H9 (cell line): ENCODE data around the gene PRODH2. TPM values are rescaled to one million over a fixed set of nuclear protein-coding genes. Genes with fewer than 3 reads are reported as not detected.
A peak's percentile ranks its signal among the peaks of the same experiment; 100 is the strongest.

Experiments used
- DNase-seq: peaks from one replicate; pipeline ENCODE4 v3.0.0-alpha.2; 2017
- H2AFZ ChIP-seq: one replicate; pipeline ENCODE4 v1.6.1; 2013; ENCODE audit warnings: mild to moderate bottlenecking, low read length, control low read depth, moderate library complexity
- H2AK5ac ChIP-seq: 2 replicates; pipeline ENCODE4 v1.6.1; 2013; ENCODE audit warnings: low read length, control low read depth, mixed read lengths; ENCODE audit not compliant: insufficient read length
- H2BK120ac ChIP-seq: one replicate; pipeline ENCODE4 v1.6.1; 2013; ENCODE audit warnings: low read depth, mild to moderate bottlenecking, low read length, control low read depth, inconsistent platforms; ENCODE audit not compliant: poor library complexity, severe bottlenecking
- H2BK12ac ChIP-seq: 2 replicates; pipeline ENCODE4 v1.6.1; 2013; ENCODE audit warnings: low read length, control low read depth, mixed read lengths, low read depth; ENCODE audit not compliant: insufficient read length
- H2BK15ac ChIP-seq: 2 replicates; pipeline ENCODE4 v1.6.1; 2013; ENCODE audit warnings: low read depth, low read length, control low read depth
- H2BK20ac ChIP-seq: one replicate; pipeline ENCODE4 v1.6.1; 2013; ENCODE audit warnings: low read depth, mild to moderate bottlenecking, low read length, control low read depth, inconsistent platforms; ENCODE audit not compliant: poor library complexity, severe bottlenecking
- H2BK5ac ChIP-seq: 2 replicates; pipeline ENCODE4 v1.6.1; 2013; ENCODE audit warnings: low read length, control low read depth, mixed read lengths; ENCODE audit not compliant: insufficient read length
- H3K14ac ChIP-seq: 2 replicates; pipeline ENCODE4 v1.6.1; 2013; ENCODE audit warnings: low read length, control low read depth; ENCODE audit not compliant: insufficient read depth
- H3K18ac ChIP-seq: 2 replicates; pipeline ENCODE4 v1.6.1; 2013; ENCODE audit warnings: low read depth, mild to moderate bottlenecking, mixed read lengths, low read length, control low read depth; ENCODE audit not compliant: insufficient read length
- H3K23ac ChIP-seq: 2 replicates; pipeline ENCODE4 v1.6.1; 2013; ENCODE audit warnings: low read length, control low read depth, mixed read lengths, low read depth; ENCODE audit not compliant: insufficient read length
- H3K23me2 ChIP-seq: 2 replicates; pipeline ENCODE4 v1.6.1; 2013; ENCODE audit warnings: low read depth, mild to moderate bottlenecking, mixed read lengths, low read length, control low read depth; ENCODE audit not compliant: insufficient read length, poor library complexity, severe bottlenecking
- H3K27ac ChIP-seq: 2 replicates; pipeline ENCODE4 v1.5.1; 2013; ENCODE audit warnings: low read length, control low read depth, mixed read lengths, low read depth; ENCODE audit not compliant: insufficient read length
- H3K27me3 ChIP-seq: 2 replicates; pipeline ENCODE4 v1.6.1; 2013; ENCODE audit warnings: low read length, control low read depth, inconsistent platforms; ENCODE audit not compliant: insufficient read depth
- H3K4ac ChIP-seq: 2 replicates; pipeline ENCODE4 v1.6.1; 2013; ENCODE audit warnings: low read depth, mild to moderate bottlenecking, control low read depth, inconsistent platforms, low read length, moderate library complexity
- H3K4me1 ChIP-seq: 2 replicates; pipeline ENCODE4 v1.6.1; 2013; ENCODE audit warnings: low read length, control low read depth, inconsistent platforms; ENCODE audit not compliant: insufficient read depth
- H3K4me2 ChIP-seq: 2 replicates; pipeline ENCODE4 v1.6.1; 2013; ENCODE audit warnings: low read length, control low read depth, mixed read lengths; ENCODE audit not compliant: insufficient read length, insufficient read depth
- H3K56ac ChIP-seq: 2 replicates; pipeline ENCODE4 v1.6.1; 2013; ENCODE audit warnings: low read depth, mild to moderate bottlenecking, mixed read lengths, low read length, control low read depth; ENCODE audit not compliant: insufficient read length
- H3K79me1 ChIP-seq: 2 replicates; pipeline ENCODE4 v1.6.1; 2013; ENCODE audit warnings: low read depth, mild to moderate bottlenecking, moderate library complexity, low read length, control low read depth, inconsistent platforms; ENCODE audit not compliant: insufficient read depth, poor library complexity, severe bottlenecking
- H3K79me2 ChIP-seq: 2 replicates; pipeline ENCODE4 v1.6.1; 2013; ENCODE audit warnings: low read length, control low read depth, inconsistent platforms; ENCODE audit not compliant: insufficient read depth
- H3K9ac ChIP-seq: 2 replicates; pipeline ENCODE4 v1.6.1; 2013; ENCODE audit warnings: low read length, control low read depth, mixed read lengths; ENCODE audit not compliant: insufficient read length; ENCODE audit errors: extremely low read depth
- H3K9me3 ChIP-seq: one replicate; pipeline ENCODE4 v1.6.1; 2013; ENCODE audit warnings: low read depth, low read length, inconsistent platforms; ENCODE audit not compliant: control insufficient read depth
- H3T11ph ChIP-seq: one replicate; pipeline ENCODE4 v1.6.1; 2013; ENCODE audit warnings: mild to moderate bottlenecking, low read length, control low read depth, inconsistent platforms
- H4K20me1 ChIP-seq: one replicate; pipeline ENCODE4 v1.6.1; 2013; ENCODE audit not compliant: control insufficient read depth, insufficient read length, insufficient read depth
- H4K5ac ChIP-seq: 2 replicates; pipeline ENCODE4 v1.6.1; 2013; ENCODE audit warnings: low read depth, mild to moderate bottlenecking, mixed read lengths, low read length, control low read depth; ENCODE audit not compliant: insufficient read length
- H4K8ac ChIP-seq: replicated peaks from 2 replicates; pipeline ENCODE4 v1.6.1; 2013; ENCODE audit warnings: low read length, control low read depth, mixed read lengths, low read depth; ENCODE audit not compliant: insufficient read length
- H4K91ac ChIP-seq: 2 replicates; pipeline ENCODE4 v1.6.1; 2013; ENCODE audit warnings: low read depth, mild to moderate bottlenecking, moderate library complexity, mixed read lengths, low read length, control low read depth; ENCODE audit not compliant: insufficient read length
- H3K27ac Mint-ChIP-seq, 3 experiments: 2 replicates in 2 of 3; 3 replicates in 1 of 3; pipeline ENCODE4 v1.8.0; 2020 to 2021; ENCODE audit warnings: mixed read lengths in 3 of 3, mild to moderate bottlenecking in 1 of 3, moderate library complexity in 1 of 3
- H3K27me3 Mint-ChIP-seq: 2 replicates; pipeline ENCODE4 v1.8.0; 2021; ENCODE audit warnings: low read depth, mild to moderate bottlenecking, moderate library complexity, mixed read lengths
- H3K36me3 Mint-ChIP-seq, 3 experiments: 2 replicates in 2 of 3; 3 replicates in 1 of 3; pipeline ENCODE4 v1.8.0; 2020 to 2021; ENCODE audit warnings: low read depth in 3 of 3, mixed read lengths in 3 of 3; ENCODE audit not compliant: insufficient read depth in 1 of 3
- H3K4me1 Mint-ChIP-seq, 2 experiments: 2 replicates each; pipeline ENCODE4 v1.8.0; 2020; ENCODE audit warnings: mixed read lengths in 2 of 2
- H3K4me3 Mint-ChIP-seq, 2 experiments: 2 replicates in 1 of 2; 3 replicates in 1 of 2; pipeline ENCODE4 v1.8.0; 2020 to 2021; ENCODE audit warnings: mild to moderate bottlenecking in 2 of 2, mixed read lengths in 2 of 2, moderate library complexity in 1 of 2
- H3K9me3 Mint-ChIP-seq, 2 experiments: 2 replicates in 1 of 2; 3 replicates in 1 of 2; pipeline ENCODE4 v1.8.0; 2020; ENCODE audit warnings: mild to moderate bottlenecking in 2 of 2, mixed read lengths in 2 of 2, moderate library complexity in 1 of 2
- WGBS: extraction: QIAGEN DNeasy Blood & Tissue Kit; methylation state at CpG from one replicate; pipeline ENCODE4 v1.1.7; 2013; ENCODE audit warnings: missing lambda C conversion rate, low lambda C conversion rate, mixed read lengths; ENCODE audit not compliant: insufficient read length; ENCODE audit errors: extremely low coverage; 5-methylcytosine and 5-hydroxymethylcytosine counted together
- total RNA-seq: library from RNA; stranded (reverse); gene quantifications from 2 replicates; pipeline ENCODE4 v1.2.1, GENCODE V29; 2021
- TF ChIP-seq, protein P1 (sequence below): fragments of 200-600 bp; sonication (generic); conservative IDR thresholded peaks from 3 replicates; pipeline ENCODE4 v1.8.0; 2021; ENCODE audit warnings: antibody characterized with exemption, mild to moderate bottlenecking

Gene PRODH2
- total RNA-seq, 1 experiment from 2014 or later: not detected

DNA sequence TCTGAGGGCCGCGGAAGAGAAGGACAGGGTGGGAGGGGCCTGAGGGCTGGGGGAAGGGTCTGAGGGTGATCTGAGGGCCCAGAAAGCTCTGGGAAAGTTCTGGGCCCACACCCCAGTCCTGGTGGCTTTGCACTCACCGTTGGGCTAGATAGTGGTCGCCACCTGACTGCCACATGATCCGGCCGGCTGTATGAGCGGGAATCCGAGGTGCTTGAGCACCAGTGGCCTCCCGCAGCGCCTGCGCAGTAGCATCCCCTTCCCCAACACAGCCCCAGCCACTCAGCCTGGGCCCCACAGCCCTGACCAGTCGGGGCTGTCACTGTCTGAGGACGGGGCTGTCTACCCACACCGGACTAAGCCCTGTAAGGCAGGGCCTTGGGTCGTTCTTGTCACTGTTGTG, 15.0 kb downstream of the PRODH2 start:
- no peak overlapping the region for H3K27ac ChIP-seq
- no peaks in the 10 kb centered on the region for H3K36me3 Mint-ChIP-seq
- peaks cover 8 to 16% of the 10 kb centered on the region in 2 experiments for H3K4me1 Mint-ChIP-seq
- H3K27me3 Mint-ChIP-seq: peaks cover 52% of the 10 kb centered on the region
- H2BK12ac ChIP-seq: no peak overlapping the region
- no CpG with 5 or more reads among the region's 15 CpGs for WGBS
- no peak overlapping the region for H3T11ph ChIP-seq
- no peak overlapping the region for H2BK15ac ChIP-seq
- H3K56ac ChIP-seq: no peak overlapping the region
- no peak overlapping the region for H2AK5ac ChIP-seq
- no peaks in the 10 kb centered on the region for H3K79me2 ChIP-seq
- peak overlapping the region; percentile 51 for H3K4me2 ChIP-seq
- H3K27me3 ChIP-seq: peaks cover 3% of the 10 kb centered on the region; the same call in 1 of the 2 replicates
- no peak overlapping the region for H4K5ac ChIP-seq
- no peak overlapping the region for H4K8ac ChIP-seq
- DNase-seq: peak; percentile 77
- no peak overlapping the region for H4K91ac ChIP-seq
- no peak overlapping the region for H3K4ac ChIP-seq
- H3K27ac Mint-ChIP-seq: no peak overlapping the region
- no peak overlapping the region for H2AFZ ChIP-seq
- no peaks in the 10 kb centered on the region; a peak in 2 of 5 replicates for H3K9me3 Mint-ChIP-seq
- H3K18ac ChIP-seq: no peak overlapping the region
- H3K9me3 ChIP-seq: no peaks in the 10 kb centered on the region
- no peak overlapping the region for H2BK5ac ChIP-seq
- 0 out of 2 replicates have a peak, but pooled peaks cover 2% of the 10 kb centered on the region for H3K4me1 ChIP-seq
- H3K23ac ChIP-seq: no peak overlapping the region
- no peak overlapping the region for H2BK20ac ChIP-seq
- no peak overlapping the region for H3K14ac ChIP-seq
- H3K79me1 ChIP-seq: no peaks in the 10 kb centered on the region
- peak overlapping the region; percentile 46 to 79 for H3K4me3 Mint-ChIP-seq
- peaks cover 5% of the 10 kb centered on the region for H3K23me2 ChIP-seq
- TF ChIP-seq, protein P1, sequence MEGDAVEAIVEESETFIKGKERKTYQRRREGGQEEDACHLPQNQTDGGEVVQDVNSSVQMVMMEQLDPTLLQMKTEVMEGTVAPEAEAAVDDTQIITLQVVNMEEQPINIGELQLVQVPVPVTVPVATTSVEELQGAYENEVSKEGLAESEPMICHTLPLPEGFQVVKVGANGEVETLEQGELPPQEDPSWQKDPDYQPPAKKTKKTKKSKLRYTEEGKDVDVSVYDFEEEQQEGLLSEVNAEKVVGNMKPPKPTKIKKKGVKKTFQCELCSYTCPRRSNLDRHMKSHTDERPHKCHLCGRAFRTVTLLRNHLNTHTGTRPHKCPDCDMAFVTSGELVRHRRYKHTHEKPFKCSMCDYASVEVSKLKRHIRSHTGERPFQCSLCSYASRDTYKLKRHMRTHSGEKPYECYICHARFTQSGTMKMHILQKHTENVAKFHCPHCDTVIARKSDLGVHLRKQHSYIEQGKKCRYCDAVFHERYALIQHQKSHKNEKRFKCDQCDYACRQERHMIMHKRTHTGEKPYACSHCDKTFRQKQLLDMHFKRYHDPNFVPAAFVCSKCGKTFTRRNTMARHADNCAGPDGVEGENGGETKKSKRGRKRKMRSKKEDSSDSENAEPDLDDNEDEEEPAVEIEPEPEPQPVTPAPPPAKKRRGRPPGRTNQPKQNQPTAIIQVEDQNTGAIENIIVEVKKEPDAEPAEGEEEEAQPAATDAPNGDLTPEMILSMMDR: no peak
- no peak overlapping the region for H3K9ac ChIP-seq
- H2BK120ac ChIP-seq: no peak overlapping the region
- no peaks in the 10 kb centered on the region for H4K20me1 ChIP-seq
